HepG2 (cell line): ENCODE measurements around the gene TRAPPC10. TPM values are rescaled to one million over a fixed set of nuclear protein-coding genes. Genes with fewer than 3 reads are reported as not detected.

Experiments
- ATAC-seq: fragments of 200-7000 bp; cut with Tn5 transposase; 3 replicates; pipeline ENCODE4 v1.9.1; 2020; ENCODE audit warnings: mild to moderate bottlenecking, moderate library complexity
- BruUV-seq: library from RNA; stranded (reverse); fragments of 400-500 nt; replicated peaks from 2 replicates; lab custom pipeline; 2021; lab: Mats Ljungman, UMichigan
- CTCF ChIA-PET: fragments of 300-600 bp; formaldehyde crosslinking; extraction: SDS; loops from one replicate; lab custom pipeline; 2021; ENCODE audit warnings: low total read pairs, inconsistent platforms, low intra/inter-chr PET ratio; lab: Yijun Ruan, JAX
- POLR2A ChIA-PET: fragments of 350-600 bp; sonication (Branson Sonifier 250); formaldehyde crosslinking; loops from one replicate; lab custom pipeline; 2020; ENCODE audit warnings: antibody characterized with exemption, inconsistent platforms; lab: Yijun Ruan, JAX
- DNase-seq: peaks from one replicate; pipeline ENCODE4 v3.0.0-alpha.2; 2015; ENCODE audit warnings: low spot score
- FAIRE-seq: peaks from 3 replicates; lab custom pipeline; 2011; peaks lifted over from hg19 to GRCh38; lab: Jason Lieb, UNC
- H2AFZ ChIP-seq: one replicate; pipeline ENCODE4 v1.6.1; 2011; ENCODE audit warnings: low read length, inconsistent platforms
- H3K27ac ChIP-seq: fragments of 300-600 bp; 3 replicates; pipeline ENCODE4 v1.8.0; 2011; ENCODE audit warnings: mixed run types, mild to moderate bottlenecking, mixed read lengths, low read length, inconsistent platforms; ENCODE audit not compliant: insufficient read depth; ENCODE audit errors: extremely low read length
- H3K27me3 ChIP-seq, 2 experiments: fragments of 200-600 bp in 1 of 2; 2 replicates in 1 of 2; 3 replicates in 1 of 2; pipeline versions ENCODE4 v1.6.0 to v1.8.0; 2011; ENCODE audit warnings: low read length in 2 of 2, mild to moderate bottlenecking in 2 of 2, moderate library complexity in 2 of 2, inconsistent platforms in 1 of 2; ENCODE audit not compliant: insufficient read depth in 2 of 2, control insufficient read depth in 1 of 2
- H3K36me3 ChIP-seq, 2 experiments: fragments of 200-600 bp in 1 of 2; replicated peaks in 1 of 2; 2 replicates in 1 of 2; 3 replicates in 1 of 2; pipeline versions ENCODE4 v1.5.1 to v1.8.0; 2011; ENCODE audit warnings: low read length in 2 of 2, inconsistent platforms in 1 of 2; ENCODE audit not compliant: insufficient read depth in 2 of 2, control insufficient read depth in 1 of 2
- H3K4me1 ChIP-seq: 2 replicates; pipeline ENCODE4 v1.5.1; 2012; ENCODE audit warnings: low read length, inconsistent platforms; ENCODE audit not compliant: insufficient read depth
- H3K4me2 ChIP-seq: 2 replicates; pipeline ENCODE4 v1.6.0; 2011; ENCODE audit warnings: low read depth, low read length, inconsistent platforms
- H3K4me3 ChIP-seq, 3 experiments: fragments of 200-600 bp in 1 of 3; sonication (generic), shearing (Covaris generic) in 1 of 3; replicated peaks in 1 of 3; 2 replicates each; pipeline ENCODE4 v1.5.1; 2011 to 2016; ENCODE audit warnings: low read length in 3 of 3, inconsistent platforms in 2 of 3, low read depth in 2 of 3, mild to moderate bottlenecking in 2 of 3, control low read depth in 1 of 3, mixed read lengths in 1 of 3; ENCODE audit not compliant: insufficient read depth in 1 of 3
- H3K79me2 ChIP-seq: one replicate; pipeline ENCODE4 v1.6.1; 2011; ENCODE audit warnings: low read length, inconsistent platforms; ENCODE audit not compliant: insufficient read depth
- H3K9ac ChIP-seq: 2 replicates; pipeline ENCODE4 v1.6.0; 2011; ENCODE audit warnings: mild to moderate bottlenecking, low read depth, low read length, inconsistent platforms; ENCODE audit not compliant: insufficient read depth
- H3K9me3 ChIP-seq: 2 replicates; pipeline ENCODE4 v1.5.1; 2012; ENCODE audit warnings: mild to moderate bottlenecking, low read length
- H4K20me1 ChIP-seq: 2 replicates; pipeline ENCODE4 v1.6.0; 2011; ENCODE audit warnings: inconsistent platforms, mild to moderate bottlenecking, low read length, moderate library complexity; ENCODE audit not compliant: insufficient read depth
- RORA ChIP-seq: sonication (generic); formaldehyde crosslinking; IDR thresholded peaks from 2 replicates; pipeline ENCODE4 v1.5.0; 2020; ENCODE audit warnings: mild to moderate bottlenecking, missing genetic modification reagents, moderate library complexity
- SUZ12 ChIP-seq: fragments of 150-350 bp; IDR thresholded peaks from 2 replicates; pipeline ENCODE4 v1.6.1; 2014; ENCODE audit warnings: low read depth, low read length
- ZFP41 ChIP-seq: sonication (generic); formaldehyde crosslinking; IDR thresholded peaks from 2 replicates; pipeline ENCODE4 v1.4.0; 2020; ENCODE audit warnings: mild to moderate bottlenecking, missing genetic modification reagents, borderline replicate concordance
- ZFY ChIP-seq: sonication (generic); formaldehyde crosslinking; IDR thresholded peaks from 2 replicates; pipeline ENCODE4 v1.4.0; 2020; ENCODE audit warnings: missing genetic modification reagents
- ZNF766 ChIP-seq: sonication (generic); formaldehyde crosslinking; IDR thresholded peaks from 2 replicates; pipeline ENCODE4 v1.5.0; 2020; ENCODE audit warnings: missing genetic modification reagents, borderline replicate concordance
- ZNF773 ChIP-seq: sonication (generic); formaldehyde crosslinking; IDR thresholded peaks from 2 replicates; pipeline ENCODE4 v1.4.0; 2020; ENCODE audit warnings: missing genetic modification reagents, borderline replicate concordance
- ZNF891 ChIP-seq: sonication (generic); formaldehyde crosslinking; IDR thresholded peaks from 2 replicates; pipeline ENCODE4 v1.5.0; 2020; ENCODE audit warnings: mild to moderate bottlenecking, missing genetic modification reagents
- WGBS: methylation state at CpG from one replicate; pipeline ENCODE4 v1.1.6; 2017; ENCODE audit warnings: low lambda C conversion rate; 5-methylcytosine and 5-hydroxymethylcytosine counted together
- in situ Hi-C: cut with HindIII; loops from 2 replicates; pipeline ENCODE4 v1.10.0; 2017; ENCODE audit warnings: low pct_unique_long_range_greater_than_20kb; ENCODE audit not compliant: extremely low pct_ligation_motif_present
- intact Hi-C: fragments of 100-400 bp; cut with micrococcal nuclease; formaldehyde crosslinking; loops from one replicate; pipeline ENCODE4 v1.10.0; 2022; ENCODE audit not compliant: unreplicated experiment
- polyA plus RNA-seq, 8 experiments: library from polyadenylated mRNA; depleted of rRNA in 3 of 8; stranded (reverse) in 7 of 8; unstranded in 1 of 8; fragments of >200 nt; fragmentation: Illumina TruSeq in 4 of 8; extraction: Trizol in 4 of 8; gene quantifications; 2 replicates each; pipeline versions ENCODE4 v1.2.1 to v1.2.3, GENCODE V29; 2011 to 2016; ENCODE audit warnings: low read depth in 4 of 8, missing spikeins in 1 of 8, mixed read lengths in 1 of 8; ENCODE audit not compliant: insufficient read depth in 1 of 8
- total RNA-seq, 5 experiments: library from RNA; depleted of rRNA; stranded (reverse); fragments of >200 nt; fragmentation: Illumina TruSeq; extraction: Trizol; gene quantifications; 2 replicates each; pipeline ENCODE4 v1.2.3, GENCODE V29; 2016; ENCODE audit warnings: low read depth in 1 of 5
- TF ChIP-seq, protein P1 (sequence below): sonication (generic); formaldehyde crosslinking; IDR thresholded peaks from 2 replicates; pipeline ENCODE4 v1.4.0; 2020; ENCODE audit warnings: missing genetic modification reagents; ENCODE audit errors: not compliant biosample characterization
- TF ChIP-seq, protein P2 (sequence below): IDR thresholded peaks from 2 replicates; pipeline ENCODE4 v1.6.1; 2016
- TF ChIP-seq, protein P3 (sequence below): sonication (generic); formaldehyde crosslinking; IDR thresholded peaks from 2 replicates; pipeline ENCODE4 v1.4.0; 2020; ENCODE audit warnings: mild to moderate bottlenecking, missing genetic modification reagents

The TRAPPC10 gene
- total and polyA plus RNA-seq, 2 of the 13 experiments (the other 11 are each of a cell fraction or from before 2014, with no cell fraction given), result 10.6 to 16.5 TPM

DNA sequence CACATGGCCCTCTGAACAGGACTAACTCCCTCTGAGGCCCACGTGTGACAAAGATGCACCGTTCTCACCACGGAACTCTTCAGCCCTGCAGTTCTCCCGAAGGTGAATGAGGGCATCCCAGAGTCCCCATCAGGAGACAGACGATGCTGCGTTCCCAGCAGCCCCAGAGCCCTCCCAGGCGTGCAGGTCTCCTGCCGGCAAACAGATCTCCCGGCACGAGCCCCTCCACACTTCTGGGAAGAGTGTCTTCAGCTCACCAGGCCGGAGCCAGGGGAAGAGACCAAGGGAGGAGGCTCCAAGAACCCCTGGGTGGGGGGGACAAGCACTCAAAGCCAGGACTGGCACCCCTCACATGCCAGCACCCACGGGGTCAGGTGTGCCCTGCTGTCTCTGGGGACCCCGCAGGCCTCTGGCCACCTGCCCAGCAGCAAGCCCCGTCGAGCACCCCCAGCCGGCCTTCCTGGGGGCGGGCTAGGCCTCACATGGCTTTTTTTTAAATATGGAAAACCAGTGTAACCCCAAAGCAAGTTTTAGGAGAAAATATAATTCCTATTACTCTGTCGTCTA lies 45.1 kb upstream of the TRAPPC10 start:
- in situ Hi-C loops, result no loop called here
- Histone ChIP-seq H3K27ac (no peak overlapping the region), H3K79me2 (no peaks in the 10 kb centered on the region), H3K9me3 (no peaks in the 10 kb centered on the region), H2AFZ (no peak overlapping the region)
- CTCF ChIA-PET, result no interaction called here
- no peak for TF ChIP-seq ZNF773
- no peak for TF ChIP-seq SUZ12
- no peak for TF ChIP-seq ZNF766 (CRISPR knock-in tag)
- TF ChIP-seq, protein P1, sequence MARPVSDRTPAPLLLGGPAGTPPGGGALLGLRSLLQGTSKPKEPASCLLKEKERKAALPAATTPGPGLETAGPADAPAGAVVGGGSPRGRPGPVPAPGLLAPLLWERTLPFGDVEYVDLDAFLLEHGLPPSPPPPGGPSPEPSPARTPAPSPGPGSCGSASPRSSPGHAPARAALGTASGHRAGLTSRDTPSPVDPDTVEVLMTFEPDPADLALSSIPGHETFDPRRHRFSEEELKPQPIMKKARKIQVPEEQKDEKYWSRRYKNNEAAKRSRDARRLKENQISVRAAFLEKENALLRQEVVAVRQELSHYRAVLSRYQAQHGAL (CRISPR knock-in tag), result no peak
- TF ChIP-seq, all 625 proteins: peak for 0
- Histone ChIP-seq H4K20me1 (no peaks in the 10 kb centered on the region), H3K4me2 (no peak overlapping the region), H3K9ac (no peak overlapping the region), H3K27me3 (no peaks in the 10 kb centered on the region), H3K4me1 (0 out of 2 replicates have a peak, but pooled peaks cover 1% of the 10 kb centered on the region), H3K4me3 (no peak overlapping the region), H3K36me3 (peaks cover 18 to 48% of the 10 kb centered on the region in 2 experiments)
- intact Hi-C loops, result no loop called here
- BruUV-seq, result no TSS peak
- DNase-seq, result no peak
- POLR2A ChIA-PET, result no interaction called here
- FAIRE-seq, result no peak
- ATAC-seq, result no peak
- 97% methylated on average over 7 of the region's 18 CpGs for WGBS

DNA sequence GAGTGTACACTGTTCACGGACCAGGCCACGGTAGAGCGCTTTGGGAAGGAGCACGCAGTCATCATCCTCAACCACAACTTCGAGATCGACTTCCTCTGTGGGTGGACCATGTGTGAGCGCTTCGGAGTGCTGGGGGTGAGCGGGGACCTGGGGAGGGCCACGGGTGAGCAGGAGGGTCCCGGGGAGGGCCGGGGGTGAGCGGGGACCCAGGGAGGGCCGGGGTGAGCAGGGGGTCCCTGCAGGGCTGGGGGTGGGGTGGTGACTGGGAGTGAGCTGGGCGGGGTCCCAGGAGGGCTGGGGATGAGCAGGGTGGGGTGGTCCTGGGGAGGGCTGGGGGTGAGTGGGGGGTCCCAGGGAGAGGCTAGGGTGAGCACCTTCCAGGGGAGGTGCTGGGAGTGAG lies 44.1 kb upstream of the TRAPPC10 start:
- no peaks in the 10 kb centered on the region for H3K27me3 ChIP-seq
- H4K20me1 ChIP-seq, result no peaks in the 10 kb centered on the region
- TF ChIP-seq ZNF891 (CRISPR knock-in tag) (no peak), ZFY (CRISPR knock-in tag) (no peak), ZFP41 (CRISPR knock-in tag) (no peak), RORA (no peak)
- TF ChIP-seq, protein P2, sequence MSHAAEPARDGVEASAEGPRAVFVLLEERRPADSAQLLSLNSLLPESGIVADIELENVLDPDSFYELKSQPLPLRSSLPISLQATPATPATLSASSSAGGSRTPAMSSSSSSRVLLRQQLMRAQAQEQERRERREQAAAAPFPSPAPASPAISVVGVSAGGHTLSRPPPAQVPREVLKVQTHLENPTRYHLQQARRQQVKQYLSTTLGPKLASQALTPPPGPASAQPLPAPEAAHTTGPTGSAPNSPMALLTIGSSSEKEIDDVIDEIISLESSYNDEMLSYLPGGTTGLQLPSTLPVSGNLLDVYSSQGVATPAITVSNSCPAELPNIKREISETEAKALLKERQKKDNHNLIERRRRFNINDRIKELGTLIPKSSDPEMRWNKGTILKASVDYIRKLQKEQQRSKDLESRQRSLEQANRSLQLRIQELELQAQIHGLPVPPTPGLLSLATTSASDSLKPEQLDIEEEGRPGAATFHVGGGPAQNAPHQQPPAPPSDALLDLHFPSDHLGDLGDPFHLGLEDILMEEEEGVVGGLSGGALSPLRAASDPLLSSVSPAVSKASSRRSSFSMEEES, result no peak
- TF ChIP-seq, protein P3, sequence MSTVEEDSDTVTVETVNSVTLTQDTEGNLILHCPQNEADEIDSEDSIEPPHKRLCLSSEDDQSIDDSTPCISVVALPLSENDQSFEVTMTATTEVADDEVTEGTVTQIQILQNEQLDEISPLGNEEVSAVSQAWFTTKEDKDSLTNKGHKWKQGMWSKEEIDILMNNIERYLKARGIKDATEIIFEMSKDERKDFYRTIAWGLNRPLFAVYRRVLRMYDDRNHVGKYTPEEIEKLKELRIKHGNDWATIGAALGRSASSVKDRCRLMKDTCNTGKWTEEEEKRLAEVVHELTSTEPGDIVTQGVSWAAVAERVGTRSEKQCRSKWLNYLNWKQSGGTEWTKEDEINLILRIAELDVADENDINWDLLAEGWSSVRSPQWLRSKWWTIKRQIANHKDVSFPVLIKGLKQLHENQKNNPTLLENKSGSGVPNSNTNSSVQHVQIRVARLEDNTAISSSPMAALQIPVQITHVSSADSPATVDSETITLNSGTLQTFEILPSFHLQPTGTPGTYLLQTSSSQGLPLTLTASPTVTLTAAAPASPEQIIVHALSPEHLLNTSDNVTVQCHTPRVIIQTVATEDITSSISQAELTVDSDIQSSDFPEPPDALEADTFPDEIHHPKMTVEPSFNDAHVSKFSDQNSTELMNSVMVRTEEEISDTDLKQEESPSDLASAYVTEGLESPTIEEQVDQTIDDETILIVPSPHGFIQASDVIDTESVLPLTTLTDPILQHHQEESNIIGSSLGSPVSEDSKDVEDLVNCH (CRISPR knock-in tag), result no peak
- intact Hi-C loops, result no loop called here
- peaks cover 11% of the 10 kb centered on the region for H3K4me1 ChIP-seq
- in situ Hi-C loops, result no loop called here
- no peak for DNase-seq
- ATAC-seq, result no peak
- H3K4me3 ChIP-seq, result no peak overlapping the region
- no peak overlapping the region for H3K4me2 ChIP-seq
- H2AFZ ChIP-seq, result no peak overlapping the region
- WGBS, result 97% methylated on average over 15 of the region's 15 CpGs
- H3K36me3 ChIP-seq, result peaks cover 16 to 49% of the 10 kb centered on the region in 2 experiments
- no peak overlapping the region for H3K27ac ChIP-seq
- no peak overlapping the region for H3K9ac ChIP-seq
- no peaks in the 10 kb centered on the region for H3K79me2 ChIP-seq
- H3K9me3 ChIP-seq, result no peaks in the 10 kb centered on the region
- BruUV-seq, result no TSS peak
- CTCF ChIA-PET, result no interaction called here
- POLR2A ChIA-PET, result no interaction called here
- FAIRE-seq, result no peak
